SK-N-MC (cell line): ENCODE data around the gene FBXO34.

Source experiments
- DNase-seq: peaks from one replicate; pipeline ENCODE4 v3.0.0-alpha.2; 2011; ENCODE audit warnings: low read depth, low spot score
- H3K27ac ChIP-seq: fragments of 200-600 bp; sonication (generic); 2 replicates; pipeline ENCODE4 v1.5.1; 2016; ENCODE audit warnings: mixed run types
- H3K36me3 ChIP-seq: fragments of 200-600 bp; sonication (generic); 2 replicates; pipeline ENCODE4 v1.6.1; 2017; ENCODE audit warnings: antibody characterized with exemption, low read length, mixed read lengths; ENCODE audit not compliant: insufficient read depth
- H3K4me3 ChIP-seq: fragments of 200-600 bp; sonication (generic); 2 replicates; pipeline ENCODE4 v1.5.1; 2016
- H3K9ac ChIP-seq: fragments of 200-600 bp; sonication (generic); 2 replicates; pipeline ENCODE4 v1.8.0; 2017; ENCODE audit warnings: mixed run types, mixed read lengths; ENCODE audit not compliant: insufficient read length
- H3K9me3 ChIP-seq: fragments of 200-600 bp; sonication (generic); 2 replicates; pipeline ENCODE4 v1.6.1; 2017; ENCODE audit warnings: low read depth, mild to moderate bottlenecking, antibody characterized with exemption, low read length, moderate library complexity, mixed read lengths
- EZH2 ChIP-seq: fragments of 200-600 bp; sonication (generic); IDR thresholded peaks from one replicate; pipeline ENCODE4 v1.6.1; 2017; ENCODE audit warnings: antibody characterized with exemption
- FOXP2 ChIP-seq: optimal IDR thresholded peaks from 2 replicates; pipeline ENCODE3; 2011; ENCODE audit warnings: mild to moderate bottlenecking, moderate library complexity; ENCODE audit not compliant: insufficient read depth; ENCODE audit errors: extremely low read length, control extremely low read depth
- POLR2AphosphoS5 ChIP-seq: IDR thresholded peaks from 2 replicates; pipeline ENCODE4 v1.6.1; 2012; ENCODE audit warnings: mild to moderate bottlenecking, low read depth, low read length, borderline replicate concordance

Gene FBXO34

GRCh38 chr14:55384536-55384935 lies 113.3 kb downstream of the FBXO34 start:
- DNase-seq, result no peak
- peaks cover 21% of the 10 kb centered on the region for H3K36me3 ChIP-seq
- H3K9ac ChIP-seq, result no peak overlapping the region
- H3K9me3 ChIP-seq, result no peaks in the 10 kb centered on the region
- no peak for TF ChIP-seq POLR2AphosphoS5
- TF ChIP-seq EZH2, result no peak
- TF ChIP-seq FOXP2, result no peak
- no peak overlapping the region for H3K4me3 ChIP-seq
- no peak overlapping the region; the same call in 1 of the 2 replicates for H3K27ac ChIP-seq

- Histone ChIP-seq H3K36me3 (peaks cover 22% of the 10 kb centered on the region), H3K9me3 (no peaks in the 10 kb centered on the region), H3K4me3 (no peak overlapping the region), H3K9ac (no peak overlapping the region), H3K27ac (0 out of 2 replicates have a peak overlapping the region, but pooled peaks have one; percentile 2)
- TF ChIP-seq EZH2 (no peak), POLR2AphosphoS5 (no peak), FOXP2 (no peak)
- DNase-seq, result no peak
Observed at GRCh38 chr14:55386037-55386808, 115.0 kb downstream of the FBXO34 start.

GRCh38 chr14:55387121-55387520 lies 115.9 kb downstream of the FBXO34 start:
- TF ChIP-seq FOXP2 (no peak), POLR2AphosphoS5 (no peak), EZH2 (no peak)
- H3K27ac ChIP-seq, result 0 out of 2 replicates have a peak overlapping the region, but pooled peaks have one; percentile 2

GRCh38 chr14:55388160-55388559 lies 116.9 kb downstream of the FBXO34 start:
- H3K9me3 ChIP-seq, result no peaks in the 10 kb centered on the region
- no peak overlapping the region for H3K27ac ChIP-seq
- H3K4me3 ChIP-seq, result no peak overlapping the region
- TF ChIP-seq FOXP2, result no peak
- TF ChIP-seq EZH2, result no peak
- no peak for TF ChIP-seq POLR2AphosphoS5
- no peak overlapping the region for H3K9ac ChIP-seq
- DNase-seq, result no peak
- H3K36me3 ChIP-seq, result peaks cover 22% of the 10 kb centered on the region

More at GRCh38 chr14:55387121-55387520, 115.9 kb downstream of the FBXO34 start:
- DNase-seq, result no peak
- Histone ChIP-seq H3K36me3 (peaks cover 21% of the 10 kb centered on the region), H3K4me3 (no peak overlapping the region), H3K9ac (no peak overlapping the region), H3K9me3 (no peaks in the 10 kb centered on the region)

GRCh38 chr14:55389330-55389729 lies 118.1 kb downstream of the FBXO34 start:
- no peak for DNase-seq
- Histone ChIP-seq H3K27ac (no peak overlapping the region), H3K4me3 (no peak overlapping the region), H3K9ac (no peak overlapping the region), H3K36me3 (peaks cover 22% of the 10 kb centered on the region), H3K9me3 (no peaks in the 10 kb centered on the region)
- TF ChIP-seq POLR2AphosphoS5 (no peak), EZH2 (no peak), FOXP2 (no peak)

- Histone ChIP-seq H3K9me3 (no peaks in the 10 kb centered on the region), H3K36me3 (no peaks in the 10 kb centered on the region; the same call in 1 of the 2 replicates), H3K27ac (no peak overlapping the region), H3K4me3 (no peak overlapping the region), H3K9ac (no peak overlapping the region)
- no peak for DNase-seq
- TF ChIP-seq POLR2AphosphoS5, result no peak
- TF ChIP-seq FOXP2, result no peak
- TF ChIP-seq EZH2, result no peak
Observed at GRCh38 chr14:55398679-55399078, 127.5 kb downstream of the FBXO34 start.

- Histone ChIP-seq H3K27ac (no peak overlapping the region), H3K4me3 (no peak overlapping the region), H3K36me3 (no peaks in the 10 kb centered on the region; the same call in 1 of the 2 replicates), H3K9me3 (no peaks in the 10 kb centered on the region), H3K9ac (no peak overlapping the region)
- DNase-seq, result no peak
- TF ChIP-seq EZH2, result no peak
Observed at GRCh38 chr14:55399183-55399582, 128.0 kb downstream of the FBXO34 start.

GRCh38 chr14:55399852-55400251 lies 128.6 kb downstream of the FBXO34 start:
- no peaks in the 10 kb centered on the region for H3K9me3 ChIP-seq
- TF ChIP-seq FOXP2 (no peak), EZH2 (no peak), POLR2AphosphoS5 (no peak)
- no peak overlapping the region for H3K4me3 ChIP-seq
- no peak overlapping the region for H3K9ac ChIP-seq
- no peak overlapping the region for H3K27ac ChIP-seq
- DNase-seq, result no peak
- no peaks in the 10 kb centered on the region; the same call in 1 of the 2 replicates for H3K36me3 ChIP-seq
